Activated CD8-positive, alpha-beta memory T cell treated with anti-CD3 and anti-CD28 coated beads for 48 hours (primary cell): ENCODE results near the gene KIN.
"Not testable (repeated sequence)": the region's sequence is repeated elsewhere in the genome, so short reads cannot be mapped to it uniquely, and the experiment has no call there.

Experiments
- DNase-seq, 3 experiments: peaks; one replicate each; pipeline ENCODE4 v3.0.0-alpha.2; 2020; ENCODE audit warnings: low read depth in 2 of 3, low spot score in 2 of 3

Gene KIN

GRCh38 chr10:7738536-7739407 is 49.0 kb downstream of the KIN start:
- no peak for DNase-seq

GRCh38 chr10:7734821-7735220 is 53.0 kb downstream of the KIN start:
- no peak for DNase-seq

GRCh38 chr10:7722927-7723529 is 64.8 kb downstream of the KIN start:
- no peak for DNase-seq

- DNase-seq = no peak
These were observed 67.3 kb downstream of the KIN start for GRCh38 chr10:7720478-7720877.

GRCh38 chr10:7718685-7719084 is 69.1 kb downstream of the KIN start:
- DNase-seq = no peak

GRCh38 chr10:7717767-7718166 is 70.0 kb downstream of the KIN start:
- DNase-seq = no peak

- DNase-seq = no peak
These were observed 72.3 kb downstream of the KIN start for GRCh38 chr10:7715515-7715914.

- not testable (repeated sequence) for DNase-seq
These were observed 76.7 kb downstream of the KIN start for GRCh38 chr10:7711075-7711474.

GRCh38 chr10:7710446-7710845 is 77.3 kb downstream of the KIN start:
- DNase-seq = no peak

- no peak for DNase-seq
These were observed 79.0 kb downstream of the KIN start for GRCh38 chr10:7708832-7709231.

- no peak for DNase-seq
These were observed 79.8 kb downstream of the KIN start for GRCh38 chr10:7707858-7708622.

- DNase-seq = no peak
These were observed 80.7 kb downstream of the KIN start for GRCh38 chr10:7707102-7707501.

GRCh38 chr10:7706534-7707073 is 81.2 kb downstream of the KIN start:
- no peak for DNase-seq

- no peak for DNase-seq
These were observed 82.5 kb downstream of the KIN start for GRCh38 chr10:7705341-7705740.

- DNase-seq = no peak
These were observed 83.4 kb downstream of the KIN start for GRCh38 chr10:7704071-7705016.

GRCh38 chr10:7703140-7703539 is 84.7 kb downstream of the KIN start, which contains the start of gene ITIH2:
ITIH2 (plus strand) TSS chr10:7703316; CDS start chr10:7703435, 119 bp downstream.
- DNase-seq = no peak

GRCh38 chr10:7702288-7702812 is 85.4 kb downstream of the KIN start:
- no peak for DNase-seq

- DNase-seq = no peak
These were observed 86.5 kb downstream of the KIN start for GRCh38 chr10:7701158-7701742.
